B cell (primary cell): ENCODE measurements around the gene GLB1L2. TPM values are rescaled to one million over a fixed set of nuclear protein-coding genes. Genes with fewer than 3 reads are reported as not detected.

ENCODE experiments used
- ATAC-seq: fragments of 200-7000 bp; cut with Tn5 transposase; one replicate; pipeline ENCODE4 v1.10.0; 2021; ENCODE audit warnings: low read depth, mild to moderate bottlenecking, moderate number of reproducible peaks, moderate library complexity
- CTCF ChIA-PET: fragments of 350-600 bp; sonication (Branson Sonifier 250); formaldehyde crosslinking; loops from one replicate; lab custom pipeline; 2021; ENCODE audit warnings: antibody characterized with exemption, inconsistent platforms; lab: Charles Lee
- POLR2A ChIA-PET: fragments of 350-600 bp; sonication (Branson Sonifier 250); formaldehyde crosslinking; loops from one replicate; lab custom pipeline; 2021; ENCODE audit warnings: antibody characterized with exemption; lab: Charles Lee
- DNase-seq: peaks from one replicate; pipeline ENCODE4 v3.0.0; 2013
- H2AFZ ChIP-seq: 2 replicates; pipeline ENCODE4 v1.6.1; 2012; ENCODE audit warnings: mild to moderate bottlenecking, low read depth, low read length; ENCODE audit not compliant: insufficient read depth, poor library complexity, severe bottlenecking
- H3K27ac ChIP-seq, 2 donors: 1 replicate in 1 of 2; 2 replicates in 1 of 2; pipeline ENCODE4 v1.5.1; 2012 to 2013; ENCODE audit warnings: low read length in 2 of 2, mild to moderate bottlenecking in 2 of 2, moderate library complexity in 1 of 2
- H3K27me3 ChIP-seq, 4 experiments: fragments of 200-600 bp in 1 of 4; sonication (generic) in 1 of 4; replicated peaks in 1 of 4; 1 replicate in 2 of 4; 2 replicates in 2 of 4; pipeline versions ENCODE4 v1.6.1 to v1.7.0; 2013 to 2016; ENCODE audit warnings: low read length in 3 of 4, mild to moderate bottlenecking in 2 of 4, mixed read lengths in 1 of 4, moderate library complexity in 1 of 4; ENCODE audit not compliant: insufficient read depth in 4 of 4, control insufficient read depth in 3 of 4; ENCODE audit errors: control extremely low read depth in 1 of 4
- H3K36me3 ChIP-seq, 2 experiments: replicated peaks in 1 of 2; 1 replicate in 1 of 2; 2 replicates in 1 of 2; pipeline versions ENCODE4 v1.6.1 to v1.7.1; 2013; ENCODE audit warnings: low read length in 1 of 2; ENCODE audit not compliant: insufficient read depth in 2 of 2, control insufficient read depth in 1 of 2; ENCODE audit errors: control extremely low read depth in 1 of 2, extremely low read depth in 1 of 2
- H3K4me1 ChIP-seq, 2 donors: fragments of 200-600 bp in 1 of 2; sonication (generic) in 1 of 2; 1 replicate in 1 of 2; 2 replicates in 1 of 2; pipeline versions ENCODE4 v1.5.1 to v1.6.1; 2013 to 2017; ENCODE audit warnings: low read length in 2 of 2; ENCODE audit not compliant: control insufficient read depth in 2 of 2, insufficient read depth in 2 of 2
- H3K4me2 ChIP-seq: replicated peaks from 2 replicates; pipeline ENCODE3; 2012; ENCODE audit warnings: mild to moderate bottlenecking, low read depth, low read length; ENCODE audit not compliant: poor library complexity, severe bottlenecking
- H3K4me3 ChIP-seq, 5 experiments: fragments of 200-600 bp in 1 of 5; sonication (generic) in 1 of 5; 1 replicate in 3 of 5; 2 replicates in 2 of 5; pipeline versions ENCODE4 v1.5.1 to v1.7.0; 2011 to 2016; ENCODE audit warnings: low read length in 4 of 5, mild to moderate bottlenecking in 4 of 5, low read depth in 2 of 5, control low read depth in 1 of 5, moderate library complexity in 1 of 5; ENCODE audit not compliant: insufficient read depth in 1 of 5; ENCODE audit errors: control extremely low read depth in 1 of 5, extremely low read depth in 1 of 5
- H3K79me2 ChIP-seq: fragments of 200-600 bp; sonication (generic); one replicate; pipeline ENCODE4 v1.6.0; 2016; ENCODE audit warnings: low read length; ENCODE audit not compliant: control insufficient read depth, insufficient read depth
- H3K9ac ChIP-seq: fragments of 200-600 bp; sonication (generic); 2 replicates; pipeline ENCODE4 v1.6.1; 2017; ENCODE audit warnings: mild to moderate bottlenecking, low read length, moderate library complexity
- H3K9me3 ChIP-seq, 3 donors: one replicate each; pipeline versions ENCODE4 v1.6.1 to v1.7.1; 2013; ENCODE audit warnings: low read length in 2 of 3; ENCODE audit not compliant: control insufficient read depth in 2 of 3, insufficient read depth in 1 of 3; ENCODE audit errors: control extremely low read depth in 1 of 3
- H4K20me1 ChIP-seq: 2 replicates; pipeline ENCODE4 v1.6.0; 2012; ENCODE audit warnings: mild to moderate bottlenecking, low read length; ENCODE audit not compliant: insufficient read depth, control insufficient read depth, poor library complexity, severe bottlenecking
- H3K27ac Mint-ChIP-seq: one replicate; pipeline ENCODE4 v1.8.0; 2021; ENCODE audit warnings: mixed read lengths
- H3K27me3 Mint-ChIP-seq: one replicate; pipeline ENCODE4 v1.8.0; 2021; ENCODE audit warnings: mixed read lengths
- H3K4me1 Mint-ChIP-seq: one replicate; pipeline ENCODE4 v1.8.0; 2021; ENCODE audit warnings: mixed read lengths
- H3K4me3 Mint-ChIP-seq: one replicate; pipeline ENCODE4 v1.8.0; 2021; ENCODE audit warnings: mixed read lengths
- H3K9me3 Mint-ChIP-seq: one replicate; pipeline ENCODE4 v1.8.0; 2022; ENCODE audit warnings: mixed read lengths; ENCODE audit not compliant: insufficient read depth
- EZH2 ChIP-seq: IDR thresholded peaks from 2 replicates; pipeline ENCODE4 v1.6.1; 2012; ENCODE audit warnings: borderline replicate concordance, low read depth, mild to moderate bottlenecking, moderate library complexity, low read length; ENCODE audit not compliant: insufficient read depth, poor library complexity, severe bottlenecking
- WGBS: methylation state at CpG from one replicate; pipeline ENCODE4 v1.1.5; 2013; ENCODE audit warnings: missing lambda C conversion rate; ENCODE audit not compliant: insufficient coverage; 5-methylcytosine and 5-hydroxymethylcytosine counted together
- intact Hi-C: fragments of 100-400 bp; cut with micrococcal nuclease; formaldehyde crosslinking; loops from one replicate; pipeline ENCODE4 v1.10.0; 2022
- polyA plus RNA-seq: library from polyadenylated mRNA; depleted of rRNA; stranded (reverse); fragments of >200 nt; gene quantifications from 2 replicates; pipeline ENCODE4 v1.2.3, GENCODE V29; 2012
- total RNA-seq, 2 donors: library from RNA; stranded (reverse); fragments of 120-200 nt in 1 of 2; gene quantifications; 1 replicate in 1 of 2; 2 replicates in 1 of 2; pipeline versions ENCODE4 v1.2.3 to v1.2.4, GENCODE V29; 2013 to 2022
- TF ChIP-seq, protein P1 (sequence below): fragments of 200-600 bp; IDR thresholded peaks from one replicate; pipeline ENCODE4 v1.8.0; 2022; ENCODE audit warnings: antibody characterized with exemption, mild to moderate bottlenecking

GLB1L2 gene
- total and polyA plus RNA-seq, 2 donors (not counting 1 experiment from before 2014, with no cell fraction given) = 0.31 to 0.44 TPM

DNA sequence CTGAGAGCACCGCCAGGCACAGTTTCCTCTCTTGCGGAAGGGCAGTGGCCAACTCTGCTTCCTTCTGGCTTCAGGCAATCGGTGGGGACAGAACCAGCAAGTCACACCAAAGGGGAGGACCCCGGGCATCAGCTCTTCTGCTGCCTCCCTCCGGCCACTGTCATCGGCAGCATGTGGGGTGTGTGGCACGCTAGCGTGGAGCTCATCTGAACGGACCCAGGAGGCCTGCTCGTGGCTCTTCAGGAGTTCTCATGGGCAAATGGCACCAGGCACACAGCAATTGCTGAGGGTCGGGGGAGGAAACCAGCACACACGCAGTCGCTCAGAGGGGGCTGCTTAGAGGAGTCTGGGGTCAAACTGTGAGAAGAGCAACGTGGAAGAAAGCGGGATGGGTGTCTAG, 53.4 kb downstream of the GLB1L2 start:
- H3K4me3 ChIP-seq = no peak overlapping the region
- H3K27ac ChIP-seq = no peak overlapping the region
- H3K4me1 ChIP-seq = no peaks in the 10 kb centered on the region
- H3K79me2 ChIP-seq = no peaks in the 10 kb centered on the region
- Mint-ChIP-seq H3K27ac (no peak overlapping the region), H3K9me3 (no peaks in the 10 kb centered on the region), H3K27me3 (peaks cover 4% of the 10 kb centered on the region), H3K4me3 (no peak overlapping the region), H3K4me1 (no peaks in the 10 kb centered on the region)
- intact Hi-C loops = no loop called here
- no peaks in the 10 kb centered on the region for H3K36me3 ChIP-seq
- POLR2A ChIA-PET = no interaction called here
- no peaks in the 10 kb centered on the region for H3K27me3 ChIP-seq
- H2AFZ ChIP-seq = no peak overlapping the region
- no peak overlapping the region for H3K4me2 ChIP-seq
- H4K20me1 ChIP-seq = no peaks in the 10 kb centered on the region
- TF ChIP-seq EZH2 = no peak
- TF ChIP-seq, protein P1, sequence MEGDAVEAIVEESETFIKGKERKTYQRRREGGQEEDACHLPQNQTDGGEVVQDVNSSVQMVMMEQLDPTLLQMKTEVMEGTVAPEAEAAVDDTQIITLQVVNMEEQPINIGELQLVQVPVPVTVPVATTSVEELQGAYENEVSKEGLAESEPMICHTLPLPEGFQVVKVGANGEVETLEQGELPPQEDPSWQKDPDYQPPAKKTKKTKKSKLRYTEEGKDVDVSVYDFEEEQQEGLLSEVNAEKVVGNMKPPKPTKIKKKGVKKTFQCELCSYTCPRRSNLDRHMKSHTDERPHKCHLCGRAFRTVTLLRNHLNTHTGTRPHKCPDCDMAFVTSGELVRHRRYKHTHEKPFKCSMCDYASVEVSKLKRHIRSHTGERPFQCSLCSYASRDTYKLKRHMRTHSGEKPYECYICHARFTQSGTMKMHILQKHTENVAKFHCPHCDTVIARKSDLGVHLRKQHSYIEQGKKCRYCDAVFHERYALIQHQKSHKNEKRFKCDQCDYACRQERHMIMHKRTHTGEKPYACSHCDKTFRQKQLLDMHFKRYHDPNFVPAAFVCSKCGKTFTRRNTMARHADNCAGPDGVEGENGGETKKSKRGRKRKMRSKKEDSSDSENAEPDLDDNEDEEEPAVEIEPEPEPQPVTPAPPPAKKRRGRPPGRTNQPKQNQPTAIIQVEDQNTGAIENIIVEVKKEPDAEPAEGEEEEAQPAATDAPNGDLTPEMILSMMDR = no peak
- no peak overlapping the region for H3K9ac ChIP-seq
- H3K9me3 ChIP-seq = peaks cover 0 to 3% (median 0%) of the 10 kb centered on the region in 3 donors
- CTCF ChIA-PET = no interaction called here
- ATAC-seq (no peak), DNase-seq (no peak)
- 92% methylated on average over 15 of the region's 15 CpGs for WGBS

DNA sequence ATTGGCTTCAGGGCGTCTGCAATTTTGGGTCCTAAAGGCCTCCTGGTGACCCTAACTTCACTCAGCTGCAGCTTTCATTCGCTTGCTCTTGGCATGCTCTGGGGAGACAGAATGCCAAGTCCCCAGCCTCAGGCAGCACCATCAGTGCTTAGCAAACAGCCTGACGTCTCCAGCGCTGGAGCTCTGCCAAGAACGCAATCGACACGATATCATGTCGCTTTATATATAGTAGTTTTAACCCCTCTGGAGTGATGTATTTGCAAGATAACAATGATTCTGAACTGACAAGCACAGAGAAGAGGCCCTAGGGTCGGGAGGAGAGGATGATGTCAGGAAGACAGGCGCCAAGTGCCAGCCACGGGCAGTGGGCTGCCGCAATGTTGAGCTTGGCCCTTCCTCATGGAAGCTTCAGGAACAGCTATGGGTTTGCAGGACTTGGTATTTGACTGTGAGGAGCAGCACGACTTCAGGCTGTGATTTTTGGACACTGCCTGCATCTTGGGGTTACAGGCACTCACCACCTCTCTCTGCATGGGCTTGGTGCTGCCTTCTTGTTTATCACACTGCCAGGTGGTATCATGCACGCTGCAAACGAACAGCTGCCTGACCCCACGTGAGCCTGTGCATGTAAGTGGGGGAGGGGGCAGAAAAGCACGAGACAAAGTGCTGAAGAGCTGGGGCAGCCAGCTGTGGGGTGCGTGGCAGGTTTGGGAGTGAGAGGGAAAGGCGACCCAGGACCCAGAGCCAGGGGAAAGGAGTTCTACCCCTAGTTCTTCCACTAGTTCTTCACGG, 54.2 kb downstream of the GLB1L2 start:
- no peaks in the 10 kb centered on the region for H3K9me3 Mint-ChIP-seq
- H3K27ac Mint-ChIP-seq = no peak overlapping the region
- DNase-seq (no peak), ATAC-seq (no peak)
- Histone ChIP-seq H3K27ac (no peak overlapping the region), H3K79me2 (no peaks in the 10 kb centered on the region), H4K20me1 (no peaks in the 10 kb centered on the region), H3K36me3 (no peaks in the 10 kb centered on the region), H3K4me2 (no peak overlapping the region), H2AFZ (no peak overlapping the region), H3K27me3 (no peaks in the 10 kb centered on the region), H3K9ac (no peak overlapping the region), H3K9me3 (peaks cover 0 to 3% (median 0%) of the 10 kb centered on the region in 3 donors), H3K4me3 (no peak overlapping the region), H3K4me1 (no peaks in the 10 kb centered on the region)
- H3K4me3 Mint-ChIP-seq = no peak overlapping the region
- peaks cover 4% of the 10 kb centered on the region for H3K27me3 Mint-ChIP-seq
- intact Hi-C loops = no loop called here
- CTCF ChIA-PET = no interaction called here
- H3K4me1 Mint-ChIP-seq = no peaks in the 10 kb centered on the region
- 79% methylated on average over 14 of the region's 20 CpGs for WGBS
- TF ChIP-seq, protein P1 = no peak
- TF ChIP-seq EZH2 = no peak
- POLR2A ChIA-PET = no interaction called here
